Neural cell (in vitro differentiated cells): ENCODE data around the gene TULP4. TPM values are rescaled to one million over a fixed set of nuclear protein-coding genes. Genes with fewer than 3 reads are reported as not detected.

ENCODE experiments used
- H2AFZ ChIP-seq: fragments of 200-600, 300-800 bp; sonication (generic), shearing (Covaris generic); 2 replicates; pipeline ENCODE4 v1.6.0; 2014; ENCODE audit warnings: low read depth, mild to moderate bottlenecking, antibody characterized with exemption, low read length, moderate library complexity
- H3F3A ChIP-seq: fragments of 200-600 bp; shearing (Covaris generic); 2 replicates; pipeline ENCODE4 v1.6.1; 2016; ENCODE audit warnings: mild to moderate bottlenecking, moderate library complexity, mixed read lengths, antibody characterized with exemption, low read length; ENCODE audit not compliant: insufficient read depth, poor library complexity, severe bottlenecking
- H3K27ac ChIP-seq: fragments of 200-600, 300-800 bp; sonication (generic), shearing (Covaris generic); 2 replicates; pipeline ENCODE4 v1.5.1; 2014; ENCODE audit warnings: mild to moderate bottlenecking, low read length, moderate library complexity
- H3K27me3 ChIP-seq: fragments of 300-800, 200-600 bp; sonication (generic), shearing (Covaris generic); 2 replicates; pipeline ENCODE4 v1.6.0; 2014; ENCODE audit warnings: mild to moderate bottlenecking, low read depth, low read length, moderate library complexity; ENCODE audit not compliant: insufficient read depth
- H3K36me3 ChIP-seq: fragments of 300-800, 200-600 bp; sonication (generic), shearing (Covaris generic); 2 replicates; pipeline ENCODE4 v1.5.1; 2014; ENCODE audit warnings: mild to moderate bottlenecking, antibody characterized with exemption, low read length, moderate library complexity; ENCODE audit not compliant: insufficient read depth
- H3K4me2 ChIP-seq: fragments of 300-800, 200-600 bp; sonication (generic), shearing (Covaris generic); 2 replicates; pipeline ENCODE4 v1.6.0; 2014; ENCODE audit warnings: mild to moderate bottlenecking, low read length
- H3K4me3 ChIP-seq: fragments of 300-800, 200-600 bp; sonication (generic), shearing (Covaris generic); 2 replicates; pipeline ENCODE4 v1.5.1; 2014; ENCODE audit warnings: mild to moderate bottlenecking, low read length, moderate library complexity
- H3K79me2 ChIP-seq: fragments of 200-600 bp; shearing (Covaris generic); replicated peaks from 2 replicates; pipeline ENCODE4 v1.6.0; 2014; ENCODE audit warnings: mild to moderate bottlenecking, low read length, moderate library complexity; ENCODE audit not compliant: insufficient read depth
- H3K9ac ChIP-seq: fragments of 300-800, 200-600 bp; sonication (generic), shearing (Covaris generic); 2 replicates; pipeline ENCODE4 v1.6.1; 2016; ENCODE audit warnings: mild to moderate bottlenecking, low read length, mixed read lengths
- H3K9me2 ChIP-seq: fragments of 200-600 bp; shearing (Covaris generic); 2 replicates; pipeline ENCODE4 v1.6.1; 2016; ENCODE audit warnings: mild to moderate bottlenecking, low read length, mixed read lengths; ENCODE audit not compliant: insufficient read depth
- H3K9me3 ChIP-seq: fragments of 200-600, 300-800 bp; sonication (generic), shearing (Covaris generic); 2 replicates; pipeline ENCODE4 v1.6.1; 2016; ENCODE audit warnings: mild to moderate bottlenecking, mixed run types, low read length, moderate library complexity, mixed read lengths
- H4K20me1 ChIP-seq: fragments of 200-600 bp; shearing (Covaris generic); 2 replicates; pipeline ENCODE4 v1.6.1; 2016; ENCODE audit warnings: mild to moderate bottlenecking, mixed run types; ENCODE audit not compliant: insufficient read depth
- EP300 ChIP-seq: fragments of 450-650 bp; conservative IDR thresholded peaks from 2 replicates; pipeline ENCODE4 v1.6.1; 2014; ENCODE audit warnings: antibody characterized with exemption, mild to moderate bottlenecking, moderate library complexity; ENCODE audit not compliant: poor library complexity, severe bottlenecking
- EZH2 ChIP-seq: fragments of 200-600, 300-800 bp; shearing (Covaris generic), sonication (generic); IDR thresholded peaks from 2 replicates; pipeline ENCODE4 v1.6.1; 2014; ENCODE audit warnings: antibody characterized with exemption, low read length, borderline replicate concordance, mild to moderate bottlenecking; ENCODE audit not compliant: insufficient read depth, poor library complexity, severe bottlenecking
- MXI1 ChIP-seq: fragments of 450-650 bp; conservative IDR thresholded peaks from 2 replicates; pipeline ENCODE4 v1.6.1; 2014; ENCODE audit warnings: antibody characterized with exemption, mild to moderate bottlenecking; ENCODE audit not compliant: poor library complexity, severe bottlenecking
- POLR2AphosphoS5 ChIP-seq: IDR thresholded peaks from 2 replicates; pipeline ENCODE4 v1.6.1; 2012
- RAD21 ChIP-seq: fragments of 450-650 bp; conservative IDR thresholded peaks from 2 replicates; pipeline ENCODE4 v1.6.1; 2014; ENCODE audit warnings: antibody characterized with exemption, mild to moderate bottlenecking, moderate library complexity
- SMC3 ChIP-seq: fragments of 450-650 bp; conservative IDR thresholded peaks from 2 replicates; pipeline ENCODE4 v1.6.1; 2014; ENCODE audit warnings: antibody characterized with exemption, mild to moderate bottlenecking, moderate library complexity; ENCODE audit not compliant: poor library complexity
- TAF1 ChIP-seq: IDR thresholded peaks from 2 replicates; pipeline ENCODE4 v1.6.1; 2012; ENCODE audit warnings: low read depth
- polyA plus RNA-seq: library from polyadenylated mRNA; depleted of rRNA; stranded (reverse); fragments of >200 nt; gene quantifications from 2 replicates; pipeline ENCODE4 v1.2.3, GENCODE V29; 2014
- TF ChIP-seq, protein P1 (sequence below): fragments of 450-650 bp; IDR thresholded peaks from 2 replicates; pipeline ENCODE4 v1.5.1; 2014; ENCODE audit warnings: antibody characterized with exemption, mild to moderate bottlenecking, moderate library complexity; ENCODE audit not compliant: poor library complexity, severe bottlenecking
- TF ChIP-seq, protein P2 (sequence below): IDR thresholded peaks from 2 replicates; pipeline ENCODE4 v1.6.1; 2012; ENCODE audit warnings: borderline replicate concordance

The TULP4 gene
- polyA plus RNA-seq, 1 donor from 2014 or later: 30.6 TPM

DNA sequence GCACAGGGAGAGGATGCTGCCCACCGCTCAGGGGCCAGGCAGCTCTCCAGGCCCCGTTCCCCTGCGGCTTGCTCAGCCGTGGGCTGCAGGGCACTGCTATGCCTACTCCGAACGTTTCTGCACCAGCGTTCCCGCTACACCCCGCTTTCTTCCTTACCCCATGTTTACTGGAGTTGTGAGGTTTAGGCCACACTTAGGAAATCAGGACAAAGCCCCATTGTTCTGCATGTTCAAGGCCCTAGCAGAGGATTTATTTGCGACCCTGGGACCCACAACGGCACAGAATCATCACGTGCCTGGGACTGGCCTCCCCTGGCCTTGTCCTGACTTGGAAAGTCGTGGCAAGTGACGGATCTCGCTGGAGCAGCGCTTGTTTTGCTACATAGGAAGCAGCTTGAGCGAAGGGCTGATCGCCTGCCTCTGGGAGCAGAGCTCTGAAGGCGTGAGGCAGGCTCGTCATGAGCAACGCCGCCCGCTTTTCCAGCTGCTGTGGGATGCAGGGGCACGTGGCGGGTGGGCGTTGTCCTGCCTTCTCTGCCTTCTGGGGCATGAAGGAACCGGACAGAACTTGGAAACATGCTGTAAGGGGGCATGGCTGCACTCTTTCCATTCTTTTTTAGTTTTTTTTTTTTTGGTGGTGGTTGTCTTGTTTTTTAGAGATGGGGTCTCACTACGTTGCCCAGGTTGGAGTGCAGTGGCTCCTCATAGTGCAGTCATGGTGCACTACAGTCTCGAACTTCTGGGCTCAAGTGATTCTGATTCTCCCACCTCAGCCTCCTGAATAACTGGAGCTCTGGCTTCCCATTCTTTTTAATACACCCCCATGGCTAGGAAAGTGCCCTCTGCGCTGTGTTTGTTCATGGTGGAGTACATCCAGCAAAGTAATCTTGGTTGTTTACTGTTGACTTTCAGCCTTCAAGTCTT, 233.0 kb downstream of the TULP4 start:
- TF ChIP-seq SMC3: no peak
- TF ChIP-seq POLR2AphosphoS5: no peak
- no peak for TF ChIP-seq RAD21
- TF ChIP-seq TAF1: no peak
- no peak for TF ChIP-seq EP300
- TF ChIP-seq, protein P1, sequence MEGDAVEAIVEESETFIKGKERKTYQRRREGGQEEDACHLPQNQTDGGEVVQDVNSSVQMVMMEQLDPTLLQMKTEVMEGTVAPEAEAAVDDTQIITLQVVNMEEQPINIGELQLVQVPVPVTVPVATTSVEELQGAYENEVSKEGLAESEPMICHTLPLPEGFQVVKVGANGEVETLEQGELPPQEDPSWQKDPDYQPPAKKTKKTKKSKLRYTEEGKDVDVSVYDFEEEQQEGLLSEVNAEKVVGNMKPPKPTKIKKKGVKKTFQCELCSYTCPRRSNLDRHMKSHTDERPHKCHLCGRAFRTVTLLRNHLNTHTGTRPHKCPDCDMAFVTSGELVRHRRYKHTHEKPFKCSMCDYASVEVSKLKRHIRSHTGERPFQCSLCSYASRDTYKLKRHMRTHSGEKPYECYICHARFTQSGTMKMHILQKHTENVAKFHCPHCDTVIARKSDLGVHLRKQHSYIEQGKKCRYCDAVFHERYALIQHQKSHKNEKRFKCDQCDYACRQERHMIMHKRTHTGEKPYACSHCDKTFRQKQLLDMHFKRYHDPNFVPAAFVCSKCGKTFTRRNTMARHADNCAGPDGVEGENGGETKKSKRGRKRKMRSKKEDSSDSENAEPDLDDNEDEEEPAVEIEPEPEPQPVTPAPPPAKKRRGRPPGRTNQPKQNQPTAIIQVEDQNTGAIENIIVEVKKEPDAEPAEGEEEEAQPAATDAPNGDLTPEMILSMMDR: no peak
- TF ChIP-seq EZH2: no peak
- TF ChIP-seq, protein P2, sequence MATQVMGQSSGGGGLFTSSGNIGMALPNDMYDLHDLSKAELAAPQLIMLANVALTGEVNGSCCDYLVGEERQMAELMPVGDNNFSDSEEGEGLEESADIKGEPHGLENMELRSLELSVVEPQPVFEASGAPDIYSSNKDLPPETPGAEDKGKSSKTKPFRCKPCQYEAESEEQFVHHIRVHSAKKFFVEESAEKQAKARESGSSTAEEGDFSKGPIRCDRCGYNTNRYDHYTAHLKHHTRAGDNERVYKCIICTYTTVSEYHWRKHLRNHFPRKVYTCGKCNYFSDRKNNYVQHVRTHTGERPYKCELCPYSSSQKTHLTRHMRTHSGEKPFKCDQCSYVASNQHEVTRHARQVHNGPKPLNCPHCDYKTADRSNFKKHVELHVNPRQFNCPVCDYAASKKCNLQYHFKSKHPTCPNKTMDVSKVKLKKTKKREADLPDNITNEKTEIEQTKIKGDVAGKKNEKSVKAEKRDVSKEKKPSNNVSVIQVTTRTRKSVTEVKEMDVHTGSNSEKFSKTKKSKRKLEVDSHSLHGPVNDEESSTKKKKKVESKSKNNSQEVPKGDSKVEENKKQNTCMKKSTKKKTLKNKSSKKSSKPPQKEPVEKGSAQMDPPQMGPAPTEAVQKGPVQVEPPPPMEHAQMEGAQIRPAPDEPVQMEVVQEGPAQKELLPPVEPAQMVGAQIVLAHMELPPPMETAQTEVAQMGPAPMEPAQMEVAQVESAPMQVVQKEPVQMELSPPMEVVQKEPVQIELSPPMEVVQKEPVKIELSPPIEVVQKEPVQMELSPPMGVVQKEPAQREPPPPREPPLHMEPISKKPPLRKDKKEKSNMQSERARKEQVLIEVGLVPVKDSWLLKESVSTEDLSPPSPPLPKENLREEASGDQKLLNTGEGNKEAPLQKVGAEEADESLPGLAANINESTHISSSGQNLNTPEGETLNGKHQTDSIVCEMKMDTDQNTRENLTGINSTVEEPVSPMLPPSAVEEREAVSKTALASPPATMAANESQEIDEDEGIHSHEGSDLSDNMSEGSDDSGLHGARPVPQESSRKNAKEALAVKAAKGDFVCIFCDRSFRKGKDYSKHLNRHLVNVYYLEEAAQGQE: no peak
- TF ChIP-seq MXI1: no peak
- Histone ChIP-seq H3K9me2 (no peaks in the 10 kb centered on the region), H3K27ac (no peak overlapping the region), H4K20me1 (no peaks in the 10 kb centered on the region), H2AFZ (no peak overlapping the region), H3K9me3 (peaks cover 2% of the 10 kb centered on the region), H3K36me3 (peaks cover 8% of the 10 kb centered on the region), H3K4me3 (no peak overlapping the region), H3K79me2 (peaks cover 17% of the 10 kb centered on the region), H3K27me3 (no peaks in the 10 kb centered on the region), H3F3A (no peaks in the 10 kb centered on the region), H3K9ac (no peak overlapping the region), H3K4me2 (no peak overlapping the region)

DNA sequence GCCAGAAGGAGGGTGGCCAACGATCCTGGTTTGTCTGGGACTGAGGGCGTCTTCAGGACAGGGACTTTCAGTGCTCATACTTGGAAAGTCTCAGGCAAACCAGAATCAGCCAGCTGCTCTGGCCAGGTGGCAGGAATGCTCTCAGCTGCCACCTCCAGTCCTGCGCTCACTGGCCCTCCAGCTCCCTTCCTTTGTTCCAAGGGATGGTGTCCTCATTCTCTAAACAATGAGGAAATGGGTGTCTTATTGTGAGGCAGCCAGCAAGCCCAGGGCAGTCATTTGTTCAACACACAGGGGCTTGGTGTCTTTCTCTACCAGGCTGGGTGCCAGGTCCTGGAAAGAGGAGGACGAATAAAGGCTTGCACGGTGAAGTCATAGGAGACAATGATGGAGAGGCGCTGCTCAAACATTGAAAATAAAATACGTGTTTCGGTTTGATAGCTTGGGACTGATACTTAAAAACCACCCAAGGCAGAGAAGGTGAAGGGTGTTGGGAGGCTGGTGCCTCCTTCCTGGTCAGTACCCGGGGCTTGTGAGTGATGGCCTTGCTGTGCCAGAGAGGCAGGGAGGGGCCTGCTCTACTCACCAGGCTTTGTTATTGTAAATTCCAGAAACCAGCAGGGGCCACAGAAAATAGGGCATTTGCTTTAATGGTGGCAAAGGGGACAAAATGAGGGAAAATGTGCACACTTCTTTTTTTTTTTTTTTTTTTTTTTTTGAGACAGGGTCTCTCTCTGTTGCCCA, 236.3 kb downstream of the TULP4 start:
- H3K9ac ChIP-seq: no peak overlapping the region
- no peak overlapping the region for H3K4me2 ChIP-seq
- no peak overlapping the region for H2AFZ ChIP-seq

More for the DNA sequence above, 236.3 kb downstream of the TULP4 start:
- Histone ChIP-seq H3K27me3 (no peaks in the 10 kb centered on the region), H3K9me3 (peaks cover 2% of the 10 kb centered on the region), H4K20me1 (no peaks in the 10 kb centered on the region), H3K27ac (no peak overlapping the region), H3K9me2 (no peaks in the 10 kb centered on the region), H3K36me3 (peaks cover 2% of the 10 kb centered on the region), H3K4me3 (no peak overlapping the region), H3F3A (no peaks in the 10 kb centered on the region), H3K79me2 (peaks cover 13% of the 10 kb centered on the region)
- TF ChIP-seq RAD21: no peak
- no peak for TF ChIP-seq MXI1
- no peak for TF ChIP-seq POLR2AphosphoS5
- TF ChIP-seq, protein P2: no peak
- TF ChIP-seq SMC3: no peak
- TF ChIP-seq, protein P1: no peak
- no peak for TF ChIP-seq EP300
- no peak for TF ChIP-seq EZH2
- TF ChIP-seq TAF1: no peak
